HFF-Myc (cell line): ENCODE data around the gene PPP1R26.
"Not testable (repeated sequence)": the region's sequence is repeated elsewhere in the genome, so short reads cannot be mapped to it uniquely, and the experiment has no call there.

Experiments
- DNase-seq: peaks from one replicate; pipeline ENCODE4 v3.0.0-alpha.2; 2011; ENCODE audit warnings: low read depth; ENCODE audit errors: extremely low read depth
- H3K4me3 ChIP-seq: replicated peaks from 2 replicates; pipeline ENCODE4 v1.5.1; 2011; ENCODE audit warnings: low read depth, mild to moderate bottlenecking, control low read depth, low read length
- CTCF ChIP-seq: IDR thresholded peaks from 2 replicates; pipeline ENCODE4 v1.5.1; 2012; ENCODE audit warnings: mild to moderate bottlenecking, low read depth, low read length, control low read depth; ENCODE audit errors: missing control alignments

Gene PPP1R26

GRCh38 chr9:135508211-135508820 lies 28.7 kb downstream of the PPP1R26 start:
- no peak overlapping the region for H3K4me3 ChIP-seq
- TF ChIP-seq CTCF: no peak
- no peak for DNase-seq

GRCh38 chr9:135509458-135509857 lies 29.9 kb downstream of the PPP1R26 start:
- no peak for DNase-seq
- no peak overlapping the region for H3K4me3 ChIP-seq
- no peak for TF ChIP-seq CTCF

GRCh38 chr9:135512241-135512603 lies 32.6 kb downstream of the PPP1R26 start:
- DNase-seq: no peak
- TF ChIP-seq CTCF: no peak
- no peak overlapping the region for H3K4me3 ChIP-seq

GRCh38 chr9:135512904-135513303 lies 33.3 kb downstream of the PPP1R26 start:
- H3K4me3 ChIP-seq: no peak overlapping the region
- no peak for DNase-seq
- no peak for TF ChIP-seq CTCF

GRCh38 chr9:135513351-135513846 lies 33.8 kb downstream of the PPP1R26 start:
- no peak for DNase-seq
- H3K4me3 ChIP-seq: no peak overlapping the region
- TF ChIP-seq CTCF: no peak

GRCh38 chr9:135513906-135514305 lies 34.3 kb downstream of the PPP1R26 start:
- not testable (repeated sequence) for H3K4me3 ChIP-seq, DNase-seq

GRCh38 chr9:135514342-135515082 lies 34.9 kb downstream of the PPP1R26 start:
- no peak for DNase-seq
- H3K4me3 ChIP-seq: no peak overlapping the region
- no peak for TF ChIP-seq CTCF
